HL-60 (cell line): ENCODE results near the gene NLRP10.

Source experiments
- DNase-seq, 2 experiments: peaks; one replicate each; pipeline ENCODE4 v3.0.0-alpha.2; 2010 to 2020; ENCODE audit warnings: low read depth in 1 of 2, low spot score in 1 of 2
- H3K27ac ChIP-seq: fragments of 250-450 bp; sonication (Bioruptor Pico); replicated peaks from 2 replicates; pipeline ENCODE4 v1.5.1; 2020; ENCODE audit warnings: mild to moderate bottlenecking, moderate library complexity
- H3K27me3 ChIP-seq: fragments of 250-450 bp; sonication (Bioruptor Pico); 2 replicates; pipeline ENCODE4 v1.5.1; 2021; ENCODE audit warnings: mild to moderate bottlenecking, moderate library complexity; ENCODE audit not compliant: insufficient read depth, poor library complexity, severe bottlenecking
- H3K4me3 ChIP-seq: replicated peaks from 2 replicates; pipeline ENCODE4 v1.5.1; 2011; ENCODE audit warnings: mild to moderate bottlenecking, control low read depth, low read length; ENCODE audit not compliant: insufficient read depth
- CTCF ChIP-seq: IDR thresholded peaks from one replicate; pipeline ENCODE4 v1.5.1; 2011; ENCODE audit warnings: low read length, control low read depth, inconsistent platforms; ENCODE audit not compliant: insufficient read depth
- GABPA ChIP-seq: IDR thresholded peaks from 2 replicates; pipeline ENCODE4 v1.6.1; 2012; ENCODE audit warnings: low read depth
- POLR2AphosphoS5 ChIP-seq: IDR thresholded peaks from 2 replicates; pipeline ENCODE4 v1.6.1; 2012; ENCODE audit warnings: low read depth
- REST ChIP-seq: IDR thresholded peaks from 2 replicates; pipeline ENCODE4 v1.6.1; 2012; ENCODE audit warnings: low read depth; ENCODE audit not compliant: insufficient replicate concordance
- SPI1 ChIP-seq: IDR thresholded peaks from 2 replicates; pipeline ENCODE4 v1.6.1; 2012; ENCODE audit warnings: low read depth, mild to moderate bottlenecking, borderline replicate concordance

NLRP10 gene

GRCh38 chr11:7964261-7964660 is 986 bp downstream of the NLRP10 start:
- no peak for DNase-seq
- TF ChIP-seq REST, result no peak
- no peak for TF ChIP-seq GABPA
- TF ChIP-seq CTCF, result no peak
- no peak for TF ChIP-seq SPI1
- no peak for TF ChIP-seq POLR2AphosphoS5
- no peak overlapping the region for H3K4me3 ChIP-seq
- no peaks in the 10 kb centered on the region for H3K27me3 ChIP-seq
- H3K27ac ChIP-seq, result no peak overlapping the region

- H3K4me3 ChIP-seq, result no peak overlapping the region
- no peak for TF ChIP-seq GABPA
- TF ChIP-seq CTCF, result no peak
- no peak for TF ChIP-seq SPI1
- TF ChIP-seq POLR2AphosphoS5, result no peak
- no peak for TF ChIP-seq REST
- H3K27ac ChIP-seq, result no peak overlapping the region
- DNase-seq, result no peak
- no peaks in the 10 kb centered on the region for H3K27me3 ChIP-seq
Measured at GRCh38 chr11:7955191-7955590, 10.1 kb downstream of the NLRP10 start.

GRCh38 chr11:7949934-7950333 is 15.3 kb downstream of the NLRP10 start:
- H3K4me3 ChIP-seq, result no peak overlapping the region
- no peak for DNase-seq
- TF ChIP-seq CTCF, result no peak
- TF ChIP-seq POLR2AphosphoS5, result no peak
- no peak for TF ChIP-seq SPI1
- TF ChIP-seq GABPA, result no peak
- TF ChIP-seq REST, result no peak
- no peak overlapping the region for H3K27ac ChIP-seq
- H3K27me3 ChIP-seq, result no peaks in the 10 kb centered on the region
